Measurements from ENCODE around the gene PCNT.

- TF ChIP-seq FOXM1 (IDR thresholded peaks at IDR 0.05; ENCODE audit: borderline replicate concordance) (no peak), BHLHE40 (IDR thresholded peaks at IDR 0.05; ENCODE audit: borderline replicate concordance) (no peak), ELF4 (IDR thresholded peaks at IDR 0.05) (no peak), ZNF384 (IDR thresholded peaks at IDR 0.05) (no peak), FOXK2 (IDR thresholded peaks at IDR 0.05) (no peak), HDGF (IDR thresholded peaks at IDR 0.05; ENCODE audit: borderline replicate concordance) (no peak), LEF1 (IDR thresholded peaks at IDR 0.05; ENCODE audit: borderline replicate concordance) (no peak), ARNT (IDR thresholded peaks at IDR 0.05) (no peak), SUZ12 (IDR thresholded peaks at IDR 0.05) (no peak), NFRKB (IDR thresholded peaks at IDR 0.05) (no peak), SP1 (IDR thresholded peaks at IDR 0.05) (no peak), FOXA1 (IDR thresholded peaks at IDR 0.05) (no peak), TARDBP (IDR thresholded peaks at IDR 0.05) (no peak)
- TF ChIP-seq, protein P1, sequence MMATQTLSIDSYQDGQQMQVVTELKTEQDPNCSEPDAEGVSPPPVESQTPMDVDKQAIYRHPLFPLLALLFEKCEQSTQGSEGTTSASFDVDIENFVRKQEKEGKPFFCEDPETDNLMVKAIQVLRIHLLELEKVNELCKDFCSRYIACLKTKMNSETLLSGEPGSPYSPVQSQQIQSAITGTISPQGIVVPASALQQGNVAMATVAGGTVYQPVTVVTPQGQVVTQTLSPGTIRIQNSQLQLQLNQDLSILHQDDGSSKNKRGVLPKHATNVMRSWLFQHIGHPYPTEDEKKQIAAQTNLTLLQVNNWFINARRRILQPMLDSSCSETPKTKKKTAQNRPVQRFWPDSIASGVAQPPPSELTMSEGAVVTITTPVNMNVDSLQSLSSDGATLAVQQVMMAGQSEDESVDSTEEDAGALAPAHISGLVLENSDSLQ (IDR thresholded peaks at IDR 0.05) = no peak
Measured at GRCh38 chr21:46318464-46318845, 5.5 kb upstream of the PCNT start.
